CD4-positive, alpha-beta T cell treated with Interleukin-6 for 4 hours (primary cell): ENCODE data around the gene LRP1.
A peak's percentile ranks its signal among the peaks of the same experiment; 100 is the strongest.

Experiments
- DNase-seq: peaks from one replicate; pipeline ENCODE4 v3.0.0-alpha.2; 2020; ENCODE audit warnings: mixed read lengths

The LRP1 gene

DNA sequence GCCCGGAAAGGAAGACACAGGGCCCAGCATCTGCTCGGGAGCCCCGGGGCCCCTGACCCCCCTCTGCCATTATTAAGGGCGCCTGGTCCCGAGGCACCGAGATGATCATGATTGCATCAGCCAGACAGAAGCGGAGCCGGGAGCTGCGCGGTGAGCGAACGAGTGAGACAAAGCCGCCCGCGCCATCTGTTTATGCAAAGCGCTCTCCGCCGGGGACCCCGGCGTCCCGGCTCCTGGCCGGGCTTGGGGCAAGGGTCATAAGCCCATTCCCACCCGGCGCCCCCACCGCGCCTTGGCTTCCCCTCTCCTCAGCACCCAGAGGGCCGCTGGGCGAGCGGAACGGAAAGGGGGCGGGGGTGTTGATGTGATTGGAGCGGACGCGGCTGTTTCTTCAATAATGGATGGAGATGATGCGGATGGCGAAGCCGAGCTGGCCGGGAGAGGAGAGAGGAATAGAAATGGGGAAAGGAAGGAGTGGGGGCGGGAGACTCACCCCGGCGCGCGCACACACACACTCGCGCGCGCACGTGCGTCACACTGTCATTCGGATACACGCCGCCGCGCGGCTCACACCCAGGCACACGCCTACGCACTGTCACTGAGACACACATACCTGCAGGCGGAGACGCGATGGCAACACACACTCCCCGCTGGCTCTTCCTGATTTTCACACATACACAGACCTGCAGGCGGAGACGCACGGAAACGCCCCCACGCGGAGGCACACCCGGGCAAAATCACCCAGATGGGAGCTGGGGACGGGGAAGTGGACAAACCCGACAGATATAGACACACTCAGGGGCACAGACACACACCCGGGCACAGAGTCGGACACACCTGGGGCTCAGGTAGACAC, 112.0 kb downstream of the LRP1 start:
- peak; percentile 87 for DNase-seq

DNA sequence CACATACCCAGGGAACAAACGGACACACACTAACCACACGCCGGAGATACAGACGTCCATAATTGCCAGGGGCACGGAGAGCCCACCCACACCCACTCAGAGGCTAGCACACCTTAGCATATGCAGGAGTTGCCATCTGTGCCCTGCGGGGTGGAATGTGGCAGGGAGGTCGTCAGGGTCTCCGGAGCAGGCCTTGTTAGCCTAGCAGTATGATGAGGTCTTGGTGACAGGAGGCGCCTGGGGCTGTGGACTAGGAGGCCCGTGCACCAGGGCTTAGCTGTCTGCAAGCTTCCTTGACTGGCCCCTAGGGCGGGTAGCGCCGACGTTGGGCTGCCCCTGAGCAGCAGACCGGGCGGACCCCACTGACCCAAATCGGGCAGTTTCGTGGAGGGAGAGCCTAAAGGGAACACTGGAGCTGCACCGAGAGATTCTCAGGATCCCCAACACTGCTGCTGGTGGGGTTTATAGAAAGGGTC, 112.7 kb downstream of the LRP1 start:
- DNase-seq: no peak

DNA sequence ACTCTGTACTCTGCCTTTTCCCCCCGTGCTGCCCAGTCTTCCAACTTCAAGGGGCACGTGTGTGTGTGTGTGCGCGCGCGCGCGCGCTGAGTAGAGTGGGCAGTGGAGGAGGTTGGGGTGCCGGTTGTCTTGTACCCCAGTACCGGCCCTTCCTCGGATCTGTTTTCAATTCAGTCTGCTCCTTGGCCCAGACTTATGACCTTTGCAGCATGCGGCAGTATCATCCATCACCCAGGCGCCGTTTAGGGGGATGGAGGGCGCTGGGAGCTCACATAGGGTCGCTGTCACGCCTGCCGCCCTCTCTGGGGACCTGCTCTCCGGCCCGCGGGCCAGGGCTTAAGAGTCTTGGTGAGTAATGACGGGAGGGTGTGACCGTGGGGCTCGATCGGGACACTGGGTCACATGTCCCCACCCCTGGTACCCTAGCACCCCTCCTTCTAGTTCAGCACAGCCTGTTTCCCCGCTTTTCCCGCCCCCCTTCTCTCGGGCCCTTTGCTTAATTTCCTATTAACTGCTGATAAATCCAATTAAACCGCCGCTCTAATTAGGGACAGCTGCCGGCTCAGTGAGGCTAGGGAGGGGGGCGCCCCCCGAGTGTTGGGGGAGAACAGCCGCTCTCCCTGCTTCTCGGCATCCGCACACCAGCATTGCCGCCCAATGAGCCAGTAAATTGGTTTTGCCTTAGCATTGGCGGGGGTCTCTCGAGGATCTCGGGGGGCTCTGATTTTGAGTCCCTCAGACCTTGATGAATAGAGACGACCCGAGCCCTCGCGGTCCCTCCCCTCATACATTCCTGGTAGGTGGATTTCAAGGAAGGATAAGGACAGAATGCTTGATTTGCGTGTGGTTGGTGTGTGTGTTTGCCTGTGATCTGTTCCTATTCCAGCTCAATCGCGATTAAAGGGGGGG, 113.4 kb downstream of the LRP1 start:
- no peak for DNase-seq

DNA sequence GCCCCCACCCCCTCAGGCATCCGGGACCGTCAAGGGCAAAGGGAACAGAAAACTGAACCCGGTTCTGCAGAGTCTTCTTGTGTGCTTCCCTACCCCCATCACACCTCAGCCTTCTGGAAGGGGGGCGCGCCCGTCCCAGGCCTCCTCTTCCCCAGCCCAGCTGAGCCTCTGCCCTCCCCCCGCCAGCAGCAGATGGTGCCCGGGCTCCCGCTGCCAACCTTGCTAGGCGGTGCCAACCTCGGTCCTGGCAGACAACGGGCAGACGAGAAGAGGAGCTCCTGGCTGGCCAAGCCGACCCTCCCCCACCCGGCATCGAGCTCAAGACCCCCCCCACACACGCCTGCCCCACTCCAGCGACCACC, 114.0 kb downstream of the LRP1 start:
- no peak for DNase-seq

DNA sequence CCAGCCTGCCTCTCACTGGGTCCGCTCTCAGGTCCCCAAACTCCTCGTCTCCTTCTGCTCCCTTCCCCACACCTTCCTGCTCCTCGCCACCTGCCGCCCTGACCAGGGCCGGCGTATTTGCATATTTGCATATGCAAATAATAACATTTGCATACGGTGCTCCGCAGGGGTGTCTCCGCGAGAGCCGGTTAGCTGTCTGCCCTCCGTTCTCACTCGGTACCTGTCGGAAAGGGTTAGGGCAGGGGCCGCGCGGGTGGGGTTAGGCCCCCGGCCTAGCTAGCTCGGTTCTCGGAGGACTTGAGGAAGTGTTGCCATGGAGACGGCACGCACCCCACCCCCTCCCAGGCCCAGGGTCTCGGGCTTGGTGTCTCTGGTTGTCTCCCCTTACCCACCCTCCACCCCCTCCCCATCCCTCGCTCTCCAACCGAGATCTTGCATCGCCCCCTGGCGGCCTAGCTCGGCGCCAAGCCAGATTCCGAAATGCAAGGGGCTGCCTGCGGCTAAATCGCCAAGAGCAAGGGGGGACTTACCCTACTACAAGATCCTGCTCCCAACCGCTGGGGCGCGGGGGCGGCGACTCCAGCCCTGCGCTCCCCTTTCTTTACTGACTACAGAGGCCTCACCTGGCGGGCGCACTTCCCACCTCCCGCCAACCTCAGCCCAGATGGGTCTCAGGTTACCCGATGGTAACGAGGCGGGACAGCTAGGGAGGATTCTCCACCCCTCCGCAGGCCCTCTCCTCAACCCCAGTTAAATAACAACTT, 114.6 kb downstream of the LRP1 start:
- DNase-seq: peak; percentile 75

DNA sequence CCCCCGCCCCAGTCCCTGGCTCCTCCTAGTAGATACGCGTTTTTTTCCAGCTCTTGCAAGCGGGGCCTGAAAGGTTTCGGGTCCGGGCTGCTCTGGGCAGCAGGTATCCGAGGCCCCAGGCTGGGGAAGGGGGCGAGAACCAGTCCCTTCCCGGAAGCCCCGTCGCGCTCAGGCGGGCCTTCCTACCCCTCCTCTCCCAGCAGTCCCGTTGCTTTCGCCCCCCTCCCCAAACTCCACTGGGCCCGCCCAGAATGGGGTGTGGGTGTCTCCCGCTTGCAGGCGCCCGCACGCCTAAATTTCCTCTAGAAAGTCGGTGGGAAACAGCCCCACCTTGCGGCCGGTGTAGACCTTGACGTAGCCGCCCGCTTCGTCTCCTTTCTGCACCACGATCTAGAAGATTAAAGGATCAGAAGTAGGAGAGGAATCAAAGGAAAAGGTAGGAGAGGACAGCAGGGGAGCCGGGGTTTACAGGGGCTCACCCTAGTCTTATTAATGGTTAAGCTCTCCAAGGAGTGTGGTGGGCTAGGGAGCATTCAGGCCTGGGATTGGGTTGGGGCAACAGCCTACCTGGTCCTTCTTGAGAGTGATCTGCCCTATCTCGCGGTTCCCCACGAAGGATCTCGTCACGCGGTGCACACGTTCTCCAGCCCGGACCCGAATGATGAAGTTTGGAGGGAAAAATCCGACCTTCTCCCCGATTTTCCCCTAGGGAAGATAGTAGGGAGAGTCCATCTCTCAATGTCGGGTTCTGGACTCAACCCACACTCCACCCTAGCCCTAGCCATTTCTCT, 115.4 kb downstream of the LRP1 start:
- DNase-seq: peak; percentile 86

DNA sequence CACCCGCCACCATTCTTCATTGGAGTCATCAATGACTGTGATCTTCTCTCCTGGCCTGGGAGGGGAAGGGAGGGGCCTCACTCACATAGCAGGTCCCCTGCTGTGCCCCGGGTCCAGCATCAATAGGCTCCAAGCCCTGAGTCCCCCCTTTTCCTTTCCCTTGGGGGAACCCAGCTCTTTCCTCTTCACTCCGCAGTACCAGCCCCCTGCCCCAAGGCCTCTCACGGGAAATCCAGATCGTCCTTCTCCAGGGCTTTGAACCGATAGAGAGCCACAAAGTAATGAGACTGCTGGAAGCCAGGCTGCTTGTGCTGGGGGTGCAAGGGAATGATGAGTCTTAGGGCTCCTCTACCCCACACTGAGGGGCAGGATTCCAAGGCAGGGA, 116.0 kb downstream of the LRP1 start:
- no peak for DNase-seq

DNA sequence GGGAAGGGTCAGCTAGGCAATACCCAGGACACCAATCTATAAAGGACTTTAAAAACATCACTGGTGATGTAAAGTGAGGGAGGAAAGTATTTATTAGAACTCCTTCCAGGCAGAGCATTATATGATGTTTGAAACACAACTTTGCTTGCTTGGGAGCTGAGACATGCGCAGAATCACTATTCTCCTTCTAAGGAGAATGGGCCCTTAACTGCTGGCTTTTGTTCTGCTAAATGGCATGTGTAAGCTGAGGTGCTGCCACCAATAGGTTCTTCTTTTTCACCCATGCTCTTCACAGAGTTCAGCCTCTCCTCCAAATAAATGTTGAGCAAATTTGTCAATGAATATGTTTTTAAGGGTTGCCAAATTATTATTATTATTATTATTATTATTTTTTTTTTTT, 118.8 kb downstream of the LRP1 start:
- no peak for DNase-seq

DNA sequence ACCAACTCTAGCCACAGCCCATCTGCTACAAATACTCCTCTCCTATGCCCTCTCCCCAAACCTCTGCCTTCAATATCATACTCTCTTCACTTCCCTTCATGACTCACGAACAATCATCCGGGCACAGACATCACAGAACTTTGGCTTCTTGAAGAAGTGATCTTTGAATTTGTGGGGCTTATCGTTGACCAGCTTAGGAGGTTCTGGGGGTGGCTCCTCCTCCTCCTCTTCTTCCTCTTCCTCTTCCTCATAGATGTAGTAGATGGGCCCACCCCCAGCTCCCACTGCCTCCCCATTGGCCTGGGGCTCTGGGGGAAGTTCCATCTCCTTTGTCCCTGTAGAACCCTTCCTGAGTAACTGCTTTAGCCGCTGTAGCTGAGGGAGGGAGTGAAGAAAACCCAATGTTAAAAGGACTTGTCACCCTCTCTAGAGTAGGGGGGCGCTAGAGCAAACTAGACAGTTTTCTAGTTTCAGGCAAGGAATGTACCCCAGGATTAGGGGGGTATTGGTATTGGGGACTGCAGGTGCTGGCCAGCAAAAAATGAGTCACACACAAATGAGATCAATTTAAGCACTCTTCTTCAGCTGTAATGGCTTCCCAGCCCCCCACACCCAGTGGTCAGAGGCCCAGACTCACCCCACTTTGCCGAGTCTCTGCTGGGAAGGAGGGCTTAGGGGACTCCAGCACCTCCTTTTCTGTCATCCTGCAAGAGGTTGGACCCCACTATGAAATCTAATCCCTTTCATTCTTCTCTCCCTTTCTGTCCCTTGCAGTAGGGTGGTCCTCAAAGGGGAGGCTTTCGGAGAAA, 120.9 kb downstream of the LRP1 start:
- no peak for DNase-seq

DNA sequence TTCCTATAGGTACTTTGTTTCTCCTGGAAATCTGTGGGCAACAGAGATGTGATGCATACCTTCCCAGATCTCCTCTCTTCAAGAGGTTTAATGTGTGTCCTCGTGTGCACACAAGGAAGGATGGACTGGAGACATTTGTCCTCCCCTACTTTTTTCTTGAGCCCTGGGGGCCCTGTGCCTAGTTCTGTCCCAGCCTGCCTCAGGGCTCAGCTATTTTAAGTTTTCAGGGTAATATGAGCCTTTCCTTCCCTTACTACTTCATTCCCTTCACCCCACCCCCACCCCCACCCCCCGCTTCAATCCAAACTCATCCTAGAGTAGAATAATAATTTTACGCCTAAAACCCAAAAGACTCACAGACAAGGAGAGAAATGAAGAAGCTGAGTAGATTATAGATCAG, 122.3 kb downstream of the LRP1 start:
- no peak for DNase-seq

DNA sequence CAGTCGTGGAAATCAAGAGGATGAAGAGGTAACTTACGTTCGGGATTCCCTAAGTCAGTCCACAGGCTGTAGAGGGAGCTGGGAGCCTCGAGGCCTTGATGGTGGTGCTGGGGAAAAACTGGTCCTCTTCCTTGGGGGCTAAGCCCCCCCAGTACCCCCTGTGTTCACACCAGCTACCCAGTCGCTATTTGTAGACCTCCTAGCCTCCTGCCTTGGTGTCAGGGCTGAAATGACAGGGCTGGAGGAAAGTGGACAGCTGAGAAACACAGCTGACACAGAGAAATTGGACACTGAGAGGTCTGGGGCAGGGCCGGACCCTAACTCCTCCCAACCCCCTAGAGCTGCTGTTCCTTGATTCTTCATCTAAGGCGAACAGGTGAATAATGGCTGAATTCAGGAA, 122.7 kb downstream of the LRP1 start, which contains the start of gene STAC3:
Gene STAC3, minus strand, starts transcription at position 232 of the 400 bp plus-strand sequence. CDS start 1,551 bp downstream, outside the sequence.
- no peak for DNase-seq

DNA sequence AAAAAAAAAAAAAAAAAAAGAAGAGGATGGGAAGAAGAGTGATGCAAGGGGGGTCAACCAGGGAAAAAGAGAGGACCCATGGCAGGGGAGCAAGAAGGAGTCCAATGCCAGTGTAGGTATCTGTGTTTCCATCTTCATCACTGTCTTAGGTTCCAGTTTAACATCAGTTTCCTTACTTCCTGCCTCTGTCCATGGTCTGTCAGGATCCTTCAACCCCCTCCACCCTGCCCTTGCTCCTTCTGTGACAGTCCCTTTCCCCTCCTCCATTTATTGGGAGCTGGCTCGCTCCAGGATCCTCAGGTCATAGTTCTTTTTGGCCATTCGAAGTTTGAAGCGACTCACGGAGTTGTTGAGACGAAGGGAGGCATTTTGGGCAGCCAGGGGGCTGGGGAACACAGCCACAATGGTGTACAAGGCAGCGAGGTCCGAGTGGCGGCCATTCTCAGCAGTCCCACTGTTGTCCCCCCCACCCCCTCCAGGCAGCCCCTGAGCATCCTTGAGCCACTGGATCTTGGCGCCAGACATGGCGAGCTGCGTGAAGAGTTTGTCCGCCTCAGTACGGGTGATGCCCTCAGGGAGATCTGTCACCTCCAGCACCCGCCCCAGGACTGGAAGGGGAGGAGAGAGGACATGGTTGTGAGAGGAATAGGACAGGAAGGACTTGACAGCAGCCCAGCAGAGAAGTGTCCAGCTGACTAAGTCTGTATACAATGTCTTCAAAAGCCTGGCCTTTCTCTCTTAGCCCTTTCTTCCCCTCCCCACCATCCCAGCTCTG, 126.4 kb downstream of the LRP1 start:
- DNase-seq: no peak

DNA sequence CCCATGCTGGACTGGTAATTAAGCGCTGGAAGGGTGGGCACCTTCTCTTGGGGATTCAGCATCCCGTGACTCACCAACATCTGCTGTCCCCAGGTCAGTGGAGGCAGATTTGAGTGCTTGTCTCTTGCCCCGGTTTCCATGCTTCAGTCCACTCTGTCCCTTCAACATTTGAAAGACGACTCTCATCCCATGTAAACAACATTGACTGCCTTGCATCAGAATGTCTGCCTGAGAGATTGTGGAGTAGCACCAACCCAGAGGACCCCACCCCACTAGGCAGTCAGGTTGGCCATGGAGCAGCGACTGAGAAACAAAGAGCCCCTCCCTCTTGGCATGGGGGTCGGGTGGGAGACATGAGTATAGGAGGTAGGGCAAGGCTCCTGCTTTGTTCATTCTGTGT, 127.6 kb downstream of the LRP1 start:
- no peak for DNase-seq

DNA sequence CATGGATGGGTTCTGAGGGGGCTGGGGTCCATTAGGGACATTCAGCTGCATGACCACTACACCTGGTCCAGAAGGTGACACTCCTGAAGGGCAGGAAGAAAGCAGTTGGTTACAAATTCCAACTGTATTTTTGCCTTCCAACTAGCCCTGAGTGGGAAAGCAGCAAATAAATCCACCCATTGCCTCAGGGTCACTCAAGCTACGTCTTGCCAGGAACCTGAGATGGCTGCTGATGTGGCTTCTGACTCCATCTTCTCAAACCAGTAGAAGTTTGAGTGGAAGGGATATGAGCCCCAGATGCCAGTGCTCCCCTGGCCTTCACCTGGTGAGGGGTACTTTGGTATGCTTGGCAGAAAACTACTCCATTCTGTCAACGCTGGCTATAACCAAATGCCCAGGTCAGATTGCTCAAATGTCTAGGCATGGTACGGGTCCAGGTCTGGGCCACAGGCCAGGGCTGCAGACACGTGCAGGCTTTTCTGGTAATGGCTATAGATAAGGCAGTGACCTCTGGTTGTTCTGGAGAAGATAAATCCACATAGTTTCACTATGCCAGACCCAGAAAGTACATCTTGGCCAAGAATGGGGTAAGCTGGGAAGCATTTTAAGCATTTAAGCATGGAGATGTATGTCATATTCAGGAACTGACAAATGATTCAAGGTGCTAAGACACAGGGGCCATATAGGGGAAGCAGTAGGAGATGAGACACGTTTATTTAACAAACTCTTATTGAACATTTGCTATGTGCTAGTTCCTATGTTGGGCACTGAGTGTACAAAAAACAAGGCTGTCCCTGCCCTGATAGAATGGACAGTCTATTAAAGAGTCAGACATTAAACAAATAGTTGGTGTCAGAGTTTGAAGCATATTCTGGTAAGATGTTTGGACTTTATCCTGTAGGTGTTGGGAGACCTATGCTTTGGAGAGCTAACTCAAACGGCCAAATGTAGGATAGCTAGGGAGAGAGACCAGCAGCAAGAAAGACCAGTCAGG, 131.0 kb downstream of the LRP1 start:
- no peak for DNase-seq

DNA sequence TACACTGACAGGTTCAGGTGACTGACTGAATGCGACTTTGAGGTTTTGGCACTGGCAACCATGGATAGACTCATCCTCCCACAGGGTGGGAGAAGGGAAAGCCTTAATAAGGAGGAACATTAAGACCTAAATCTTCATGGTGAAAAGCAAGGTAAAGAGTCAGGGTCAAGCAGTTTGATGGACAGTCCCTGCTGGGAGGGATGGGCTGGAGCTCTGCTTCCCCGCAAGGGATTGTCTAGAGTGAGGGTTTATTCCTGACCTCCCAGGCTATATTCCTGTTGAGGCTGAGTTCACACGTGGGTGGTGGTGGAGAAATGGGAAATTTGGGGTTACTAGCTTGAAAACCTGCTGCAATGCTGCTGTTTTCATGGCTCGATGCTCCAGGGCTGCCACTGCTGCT, 132.1 kb downstream of the LRP1 start:
- no peak for DNase-seq

DNA sequence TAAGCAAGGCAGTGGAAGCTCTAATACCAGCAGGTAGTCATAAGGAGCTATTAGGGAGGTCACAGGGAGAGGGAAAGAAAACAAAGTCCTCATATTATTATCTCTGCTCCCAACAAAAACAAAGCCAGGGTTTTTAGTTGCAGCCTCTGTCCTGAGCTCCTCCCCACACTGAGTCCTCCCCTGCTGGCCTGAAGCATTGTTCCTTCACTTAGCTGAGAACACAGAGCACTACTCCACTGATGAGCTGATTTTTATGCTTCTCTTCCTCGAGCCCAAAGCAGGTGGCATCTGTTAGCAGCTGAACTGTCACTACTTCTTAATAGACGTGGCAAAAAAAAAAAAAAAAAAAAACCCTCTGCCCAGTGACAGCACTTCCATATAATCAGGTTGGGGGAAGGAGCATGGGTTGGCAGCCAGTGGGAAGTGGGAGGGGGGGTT, 133.2 kb downstream of the LRP1 start:
- DNase-seq: no peak

DNA sequence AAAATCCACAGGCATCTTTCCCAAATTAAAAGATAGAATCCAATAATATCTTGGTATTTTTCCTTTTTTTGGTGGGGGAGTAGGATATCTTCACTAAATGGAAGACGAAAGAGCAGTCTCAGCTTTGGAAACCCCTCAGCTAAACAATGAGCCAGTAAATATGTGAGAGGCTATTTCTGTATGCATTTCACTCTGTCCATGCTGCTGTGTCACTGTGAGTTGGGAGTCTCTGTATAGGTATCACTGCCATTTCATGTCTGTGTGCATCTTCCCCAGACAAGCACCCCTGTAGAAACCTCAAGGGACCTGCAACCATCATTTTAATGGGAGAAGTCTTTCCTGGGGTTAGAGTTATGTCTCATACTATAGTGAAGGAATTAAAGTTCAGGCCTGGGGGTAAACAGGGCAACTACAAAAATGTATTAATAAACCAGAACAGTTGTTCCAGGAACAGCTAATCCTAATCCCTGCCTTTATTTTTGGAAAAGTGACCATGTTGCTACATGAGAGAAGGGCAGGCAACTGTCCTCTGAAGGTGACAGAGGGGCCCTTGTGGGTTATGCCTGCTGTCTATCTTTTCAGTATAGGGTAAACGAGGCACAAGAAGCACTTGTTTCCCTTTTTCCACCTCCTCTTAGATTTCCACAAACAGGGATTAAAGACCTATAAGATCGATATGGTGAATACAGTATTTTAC, 134.0 kb downstream of the LRP1 start:
- no peak for DNase-seq
